ENCODE measurements around the gene ENTPD3.

- no peak for TF ChIP-seq RARB (CRISPR knock-in tag; IDR thresholded peaks at IDR 0.05)
- no peak for TF ChIP-seq BACH2 (CRISPR knock-in tag; IDR thresholded peaks at IDR 0.05; ENCODE audit: borderline replicate concordance)
- no peak for TF ChIP-seq ESRRG (CRISPR knock-in tag; IDR thresholded peaks at IDR 0.05)
- TF ChIP-seq ARNTL (CRISPR knock-in tag; IDR thresholded peaks at IDR 0.05; ENCODE audit: borderline replicate concordance, low read depth) = no peak
- no peak for TF ChIP-seq ISL1 (CRISPR knock-in tag; IDR thresholded peaks at IDR 0.05)
- TF ChIP-seq ZFP3 (CRISPR knock-in tag; IDR thresholded peaks at IDR 0.05) = no peak
- no peak for TF ChIP-seq OSR1 (CRISPR knock-in tag; IDR thresholded peaks at IDR 0.05)
- no peak for TF ChIP-seq PATZ1 (CRISPR knock-in tag; IDR thresholded peaks at IDR 0.05; ENCODE audit: borderline replicate concordance)
Measured at GRCh38 chr3:40366203-40367162, 20.5 kb upstream of the ENTPD3 start.

Measured in SK-N-SH treated with all-trans-retinoic acid at 6 μM for 48 hours (cell line).